CD4-positive, alpha-beta T cell treated with Interleukin-6 at 100 ng/mL for 8 hours (primary cell): Measurements from ENCODE around the gene RSRP1.

Experiments used
- DNase-seq: peaks from one replicate; pipeline ENCODE4 v3.0.0-alpha.2; 2020; ENCODE audit warnings: mixed read lengths, low spot score

The RSRP1 gene

DNA sequence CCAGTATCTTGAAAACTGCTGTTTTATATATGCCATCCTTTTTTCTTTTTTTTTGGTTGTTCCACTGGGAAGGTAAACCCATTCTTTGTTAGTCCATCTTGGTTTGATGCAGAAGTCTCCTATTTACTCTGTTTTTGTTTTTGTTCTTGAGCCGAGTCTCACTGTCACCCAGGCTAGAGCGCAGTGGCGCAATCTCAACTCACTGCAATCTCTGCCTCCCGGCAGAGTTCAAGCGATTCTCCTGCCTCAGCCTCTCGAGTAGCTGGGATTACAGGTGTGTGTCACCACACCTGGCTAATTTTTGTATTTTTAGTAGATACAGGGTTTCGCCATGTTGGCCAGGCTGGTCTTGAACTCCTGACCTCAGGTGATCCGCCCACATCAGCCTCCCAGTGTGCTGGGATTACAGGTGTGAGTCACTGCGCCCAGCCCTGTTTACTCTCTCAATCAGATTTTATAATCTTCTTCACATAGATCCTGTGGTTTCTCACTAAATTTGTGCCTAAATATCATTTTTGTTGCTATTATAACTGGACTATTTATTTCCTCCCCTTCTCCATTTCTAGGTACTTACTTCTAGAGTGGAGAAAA, 27.5 kb downstream of the RSRP1 start:
- DNase-seq = no peak

DNA sequence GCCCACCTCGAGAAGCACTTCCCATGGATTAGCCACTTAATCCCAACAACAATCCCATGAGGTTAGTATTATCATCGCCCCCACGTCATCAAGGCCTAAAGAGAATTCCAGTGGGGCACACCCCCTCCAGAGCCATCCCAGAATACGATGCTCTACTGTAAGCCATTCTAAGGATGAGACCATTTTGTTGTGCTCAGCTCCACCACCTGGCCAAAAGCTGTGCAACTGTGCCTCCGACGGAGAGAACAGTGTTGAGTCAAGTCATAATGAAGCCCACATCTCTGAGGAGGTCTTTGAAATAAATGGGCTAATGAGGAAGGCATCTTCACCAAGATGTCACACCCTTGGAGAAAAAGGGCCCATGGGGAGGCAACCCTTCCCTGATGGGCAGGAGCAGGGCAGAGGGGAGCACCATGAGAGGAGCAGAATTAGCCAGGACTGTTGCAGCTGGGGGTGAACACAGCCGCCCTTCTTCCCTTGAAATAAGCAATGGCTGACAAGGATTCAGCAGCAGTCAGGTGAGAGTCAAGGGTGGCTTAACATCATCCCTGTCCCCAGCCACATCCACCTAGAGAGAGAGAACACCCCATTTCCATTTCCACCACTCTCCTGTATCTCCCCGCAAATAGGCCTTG, 29.5 kb downstream of the RSRP1 start:
- no peak for DNase-seq

DNA sequence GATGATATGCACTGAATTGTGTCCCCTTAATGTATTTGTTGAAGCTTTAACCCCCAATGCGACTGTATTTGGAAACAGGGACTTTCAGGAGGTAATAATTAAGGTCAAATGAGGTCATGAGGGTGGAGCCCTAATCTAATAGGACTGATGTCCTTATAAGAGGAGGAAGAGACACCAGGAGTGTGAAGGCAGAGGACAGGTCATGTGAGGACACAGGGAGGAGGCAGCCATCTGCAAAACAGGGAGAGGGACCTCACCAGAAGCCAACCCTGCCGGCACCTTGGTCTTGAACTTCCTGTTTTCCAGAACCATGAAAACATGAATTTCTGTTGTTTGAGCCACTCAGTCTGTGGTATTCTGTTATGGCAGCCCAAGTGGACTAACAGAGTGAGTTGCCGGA, 30.2 kb downstream of the RSRP1 start:
- no peak for DNase-seq

DNA sequence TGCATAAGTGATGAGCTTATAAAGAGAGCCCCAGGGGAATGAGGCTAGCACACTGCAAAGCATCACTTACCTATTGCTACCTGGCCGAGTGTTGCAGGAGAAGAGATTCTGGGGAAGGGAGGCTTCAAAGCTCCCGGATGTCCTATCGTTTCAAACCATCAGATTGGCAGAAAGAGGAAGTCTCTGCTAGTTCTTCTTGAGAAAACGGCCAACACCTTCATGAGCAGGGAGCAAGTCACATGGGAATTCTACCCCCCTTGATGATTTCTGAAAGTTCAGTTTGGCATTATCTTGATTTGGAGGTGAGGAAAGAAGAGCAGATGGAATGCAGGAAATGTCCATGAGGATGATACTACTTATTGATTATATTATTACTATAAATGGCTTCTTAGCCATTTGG, 31.1 kb downstream of the RSRP1 start:
- no peak for DNase-seq

DNA sequence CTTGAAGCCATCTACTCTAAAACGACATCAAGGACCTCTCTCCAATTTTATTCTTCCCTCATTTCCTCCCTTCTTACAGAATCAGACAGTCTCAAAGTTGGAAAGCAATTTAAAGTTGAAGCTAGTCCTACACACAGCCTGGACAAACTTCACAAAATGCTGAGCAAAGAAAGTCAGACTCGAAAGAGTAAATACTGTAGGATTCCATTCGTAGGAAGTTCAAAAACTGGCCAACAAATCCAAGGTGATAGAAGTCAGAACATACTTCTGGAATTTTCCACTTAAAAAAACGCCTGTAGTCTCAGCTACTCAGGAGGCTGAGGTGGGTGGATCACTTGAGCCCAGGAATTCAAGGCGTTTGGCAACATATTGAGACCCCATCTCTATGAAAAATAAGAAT, 34.5 kb downstream of the RSRP1 start:
- DNase-seq = no peak

DNA sequence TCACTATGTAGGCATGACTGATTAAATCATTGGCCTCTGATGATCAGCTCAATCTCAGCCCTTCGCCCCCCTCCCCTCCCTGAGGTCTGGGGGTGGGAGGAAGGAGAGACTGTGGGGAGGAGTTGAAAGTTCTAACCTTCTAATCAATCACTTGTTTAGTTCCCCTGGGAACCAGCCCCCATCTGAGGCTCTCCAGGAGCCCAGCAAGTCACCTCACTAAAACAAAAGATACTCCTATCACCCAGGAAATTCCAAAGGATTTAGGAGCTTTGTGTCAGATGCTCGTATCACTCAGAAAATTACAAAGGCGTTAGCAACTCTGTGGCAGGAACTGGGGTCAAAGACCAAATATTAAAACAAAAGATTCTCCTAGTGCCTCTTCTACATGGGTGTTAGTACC, 36.5 kb downstream of the RSRP1 start:
- no peak for DNase-seq

DNA sequence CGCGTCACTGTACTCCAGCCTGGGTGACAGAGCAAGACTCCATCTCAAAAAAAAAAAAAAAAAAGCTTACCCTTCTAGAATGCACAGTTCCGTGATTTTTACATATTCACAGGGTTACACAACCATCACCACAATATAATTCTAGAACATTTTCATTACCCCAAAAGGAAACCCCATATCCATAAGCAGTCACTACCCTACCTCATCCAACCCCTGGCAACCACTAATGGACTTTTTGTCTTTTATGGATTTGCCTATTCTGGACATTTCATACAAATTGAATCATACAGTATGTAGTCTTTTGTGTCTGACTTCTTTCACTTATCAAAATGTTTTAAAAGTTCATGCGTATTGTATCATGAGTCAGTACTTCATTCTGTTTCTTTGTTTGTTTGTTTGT, 37.7 kb downstream of the RSRP1 start:
- DNase-seq = no peak

DNA sequence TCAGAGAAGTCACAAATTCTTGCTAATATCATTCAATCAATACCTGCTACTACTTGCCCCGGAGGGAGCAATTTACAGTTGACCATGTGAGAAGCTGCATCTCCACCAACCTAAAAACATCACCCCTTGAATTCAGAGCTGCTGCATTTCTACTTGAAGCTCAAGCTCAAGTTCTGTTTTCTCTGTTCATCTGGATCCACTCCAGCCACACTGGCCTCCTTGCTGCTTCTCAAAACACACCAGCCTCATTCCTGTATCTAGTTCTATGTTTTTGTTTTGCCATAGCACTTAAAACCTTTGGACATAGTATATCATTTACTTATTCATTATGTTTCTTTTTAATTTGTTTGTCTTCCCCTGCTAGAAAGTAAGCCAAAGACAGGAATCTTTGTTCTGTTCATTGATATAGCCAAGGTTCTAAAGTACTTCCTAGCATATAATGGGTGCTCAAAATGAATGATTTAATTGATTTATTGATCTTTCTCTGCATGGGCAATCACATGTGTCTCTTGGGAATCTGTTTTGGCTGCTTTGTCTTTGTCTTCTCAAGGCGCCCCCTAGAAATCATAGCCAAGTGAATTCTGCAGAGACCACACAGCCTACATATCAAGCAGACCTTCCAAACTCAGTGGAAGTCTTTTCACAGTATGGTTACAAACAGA, 38.6 kb downstream of the RSRP1 start:
- DNase-seq = no peak

DNA sequence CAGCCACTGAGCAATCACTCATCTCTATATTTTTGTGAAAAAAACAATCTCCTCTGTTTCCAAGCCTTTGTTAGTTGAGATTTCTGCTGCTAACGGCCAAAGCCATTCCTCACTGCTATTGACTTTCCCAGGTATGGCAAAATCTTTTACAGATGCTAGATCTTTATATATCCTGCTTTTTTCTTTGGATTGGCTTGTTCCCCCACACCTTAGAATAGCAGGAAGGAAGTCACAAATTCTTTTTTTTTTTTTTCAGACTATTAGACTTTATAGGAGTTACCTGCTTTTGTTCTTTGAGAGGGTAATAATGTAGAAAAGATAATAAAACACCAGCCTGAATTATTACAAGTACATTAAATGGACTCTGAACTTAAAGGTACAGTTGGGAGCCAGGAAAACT, 39.2 kb downstream of the RSRP1 start:
- no peak for DNase-seq

DNA sequence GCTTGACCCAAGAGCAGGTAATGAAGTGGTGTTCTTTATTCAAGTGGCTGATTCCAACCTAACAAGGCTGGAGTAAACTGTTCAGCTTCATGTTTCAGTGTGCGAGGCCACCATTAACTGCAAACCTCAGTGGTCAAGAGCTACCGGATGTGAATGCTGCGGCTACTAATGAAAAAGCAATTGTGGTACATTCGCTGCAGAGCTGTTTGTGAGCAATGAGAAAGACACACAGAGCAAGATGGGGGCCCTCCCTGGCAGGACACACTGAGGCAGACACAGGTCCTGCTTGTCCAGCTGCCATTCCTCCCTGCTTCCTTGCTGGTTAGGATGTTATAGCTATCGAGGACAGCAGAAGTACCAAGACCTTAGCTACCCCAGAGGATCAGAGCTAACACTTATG, 41.1 kb downstream of the RSRP1 start:
- no peak for DNase-seq

DNA sequence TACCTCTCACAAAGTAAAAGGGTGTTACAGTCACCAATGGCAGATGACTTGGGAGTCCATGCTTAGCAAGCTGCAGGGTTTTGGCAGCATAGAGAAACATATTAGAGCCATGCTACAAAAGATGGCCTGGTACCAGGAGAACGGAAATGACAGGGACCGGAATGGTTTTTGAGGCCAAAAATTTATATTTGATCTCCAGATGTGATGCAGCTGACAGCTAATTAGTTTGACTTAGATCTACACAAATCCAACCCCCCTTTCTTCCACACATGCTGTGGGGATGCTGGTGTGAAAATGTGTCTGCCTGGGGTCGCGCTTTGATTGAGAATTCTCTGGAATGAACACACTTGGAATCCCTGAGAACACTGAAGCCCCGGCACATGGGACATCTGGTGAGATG, 41.5 kb downstream of the RSRP1 start:
- DNase-seq = no peak

DNA sequence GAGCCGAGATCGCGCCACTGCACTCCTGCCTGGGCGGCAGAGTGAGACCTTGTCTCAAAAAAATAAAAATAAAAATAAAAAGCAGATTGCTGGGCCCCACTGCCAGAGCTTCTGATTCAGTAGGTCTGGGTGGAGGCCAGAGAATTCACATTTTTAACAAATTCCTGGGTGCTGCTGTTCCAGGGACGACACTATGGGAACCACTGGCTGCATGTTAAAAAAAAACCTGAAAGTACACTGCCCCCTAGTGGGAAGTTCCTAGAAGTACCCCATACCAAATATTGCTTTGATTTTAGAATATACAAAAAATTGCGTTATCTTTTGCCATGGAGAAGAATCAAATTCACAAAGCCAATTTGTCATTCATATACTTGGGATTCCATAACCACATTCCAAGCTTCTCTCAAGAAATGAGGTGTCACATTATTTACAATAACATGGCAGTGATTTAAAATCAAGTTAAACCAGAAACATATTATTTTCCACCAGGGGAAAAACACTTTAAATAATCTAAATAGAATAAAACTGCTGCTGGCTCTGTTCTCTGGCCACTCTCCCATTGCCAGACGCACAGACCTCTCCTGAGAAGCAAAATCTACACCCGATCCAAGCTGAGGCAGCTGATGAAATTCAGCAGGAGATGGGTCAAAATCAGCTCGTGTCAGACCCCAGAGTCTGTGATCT, 42.3 kb downstream of the RSRP1 start:
- peak; percentile 42 for DNase-seq

DNA sequence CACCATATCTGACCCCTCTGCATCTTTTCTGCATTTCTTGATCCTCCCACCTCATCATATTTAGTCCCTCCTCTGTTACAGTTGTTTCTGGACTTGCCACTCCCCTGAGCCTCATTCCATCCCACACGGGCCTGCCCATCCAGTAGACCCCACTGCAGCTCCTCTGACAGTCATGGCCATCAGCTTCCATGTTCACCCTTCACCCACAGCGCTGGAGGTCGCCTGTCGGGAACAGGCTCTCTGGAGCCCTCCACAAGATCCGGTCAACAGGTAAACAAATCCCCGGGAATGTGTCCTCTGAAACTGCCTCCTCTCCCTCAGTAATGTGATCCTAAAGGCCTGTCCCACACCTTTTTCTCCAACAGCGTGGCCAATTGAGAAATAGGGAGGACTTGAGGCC, 46.2 kb downstream of the RSRP1 start:
- no peak for DNase-seq

DNA sequence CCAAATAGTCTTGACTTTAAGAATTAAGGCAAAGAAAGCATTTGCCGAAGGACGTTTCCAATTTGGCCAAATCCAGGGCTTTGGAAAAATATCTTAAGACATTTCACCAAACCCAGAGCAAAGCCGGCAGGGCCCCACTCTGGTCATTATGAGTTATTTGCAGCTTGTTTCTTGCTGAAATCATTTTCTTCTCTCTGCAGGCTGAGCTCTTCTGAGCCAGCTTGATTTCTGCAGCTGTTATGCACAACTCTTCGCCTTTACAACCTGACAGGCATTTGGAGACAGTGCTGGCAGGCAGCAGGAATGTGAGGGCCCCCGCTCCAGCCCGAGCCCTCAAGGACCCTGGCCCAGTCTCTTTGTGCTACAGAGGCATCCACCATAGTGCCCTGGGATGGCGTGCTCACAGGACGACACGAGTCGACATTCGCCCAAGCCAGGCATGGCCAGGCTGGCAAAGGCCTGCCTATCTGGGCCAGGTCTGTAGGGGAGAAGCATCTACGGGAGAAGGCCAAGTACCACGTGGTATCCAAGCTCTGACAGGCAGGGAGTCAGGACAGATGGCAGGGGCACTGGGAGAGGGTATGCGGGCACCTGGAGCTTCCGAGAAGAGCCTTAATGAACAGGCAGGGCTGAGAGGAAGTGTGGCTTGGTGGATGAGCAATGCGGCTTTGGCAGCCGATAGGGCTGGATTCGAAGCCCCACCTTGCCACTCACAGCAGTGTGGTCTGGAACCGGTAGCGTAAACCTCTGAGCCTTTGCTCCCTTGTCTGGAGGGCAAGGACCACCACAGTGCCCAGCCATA, 47.2 kb downstream of the RSRP1 start:
- DNase-seq = no peak

DNA sequence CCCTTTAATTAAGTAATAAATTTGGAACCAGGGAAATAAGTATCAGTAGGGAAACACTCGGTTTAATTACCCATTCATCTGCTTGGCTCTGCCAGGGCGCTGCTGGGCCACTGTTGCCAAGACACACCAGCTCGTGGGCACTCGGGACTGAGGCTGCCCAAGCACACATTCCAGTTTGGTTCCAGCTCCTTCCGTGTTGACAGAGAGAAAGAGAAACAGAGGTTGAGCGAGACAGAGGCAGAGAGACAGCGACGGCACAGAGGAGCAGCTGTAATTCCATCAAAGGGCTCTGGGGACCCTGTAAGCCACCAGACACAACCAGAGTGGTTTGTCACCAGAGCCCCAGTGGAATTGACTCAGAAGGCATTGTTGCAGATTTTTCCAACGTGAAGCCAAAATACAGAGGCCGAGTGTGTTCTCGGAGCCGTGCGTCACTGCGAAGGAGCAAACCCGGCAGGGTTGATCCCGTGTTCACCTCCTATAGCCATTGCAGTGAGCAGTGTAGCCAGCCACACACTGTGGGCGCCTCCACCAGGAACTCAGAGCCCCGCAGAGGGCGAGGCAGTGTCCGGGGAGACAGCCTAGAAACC, 48.5 kb downstream of the RSRP1 start:
- DNase-seq = no peak

DNA sequence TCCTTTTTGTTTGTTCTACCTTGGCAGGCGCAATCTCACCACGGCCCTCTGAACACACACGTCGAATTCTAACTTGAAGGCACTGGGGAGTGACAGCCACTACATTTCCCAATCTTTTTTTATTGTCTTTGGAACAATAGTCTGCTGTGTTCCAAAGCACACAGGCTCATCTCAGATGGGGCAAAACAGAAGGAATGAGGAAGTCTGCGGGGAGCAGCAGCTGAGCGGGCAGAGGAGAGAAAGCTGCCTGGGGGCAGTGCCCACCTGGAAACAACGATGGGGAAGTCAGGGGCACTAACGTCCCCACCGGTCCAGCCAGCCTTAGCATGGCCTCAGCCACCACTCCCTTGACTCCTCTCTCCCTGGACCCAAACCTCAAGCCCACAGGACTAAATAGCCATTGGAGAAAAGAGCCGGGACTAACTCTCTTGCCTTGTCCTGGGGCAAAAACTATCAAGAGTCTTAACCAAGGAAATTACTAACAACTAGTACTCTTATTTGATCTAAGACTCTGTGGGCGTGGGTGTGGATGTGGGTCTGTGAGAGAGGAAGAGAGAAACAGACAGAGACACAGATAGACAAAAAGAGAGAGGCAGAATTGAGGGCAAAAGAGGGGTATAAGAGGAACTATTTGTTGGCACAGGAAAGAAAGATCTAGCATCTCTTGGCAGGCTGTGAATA, 49.1 kb downstream of the RSRP1 start:
- DNase-seq = no peak

DNA sequence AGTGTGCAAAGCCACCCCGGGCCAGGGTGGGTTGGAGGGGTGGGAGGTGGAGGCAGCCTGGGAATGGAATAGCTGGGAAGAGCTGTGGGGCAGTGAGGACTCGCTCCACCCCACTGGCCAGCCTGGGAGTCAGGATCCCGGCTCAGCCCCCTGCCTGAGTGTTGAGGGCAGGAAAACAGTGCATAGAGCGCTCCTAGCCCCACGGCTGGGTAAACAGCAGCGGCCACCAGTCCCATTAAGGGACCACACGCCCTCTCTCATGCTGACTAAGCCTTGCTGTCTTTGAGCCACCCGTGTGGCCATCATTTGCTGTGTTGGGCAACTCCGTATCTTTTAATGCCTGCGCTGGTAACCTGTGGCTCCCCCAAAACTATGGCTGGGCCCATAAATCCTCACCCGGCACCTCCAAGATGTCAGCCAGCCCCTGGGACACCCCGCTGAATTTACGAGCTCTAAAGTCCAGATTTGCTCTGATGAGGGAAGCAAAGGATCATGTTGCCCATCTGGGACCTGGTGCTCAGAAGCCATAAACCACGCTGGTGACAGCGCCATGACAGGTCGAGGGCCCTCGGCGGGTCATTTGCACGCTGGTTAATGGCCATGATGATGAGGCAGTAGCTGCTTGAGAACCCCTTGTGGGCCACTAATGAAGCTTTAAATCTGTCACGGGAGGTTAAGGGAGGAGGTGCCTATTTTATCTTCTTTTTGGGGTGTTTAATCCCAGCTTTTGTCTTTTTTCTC, 49.8 kb downstream of the RSRP1 start:
- DNase-seq = no peak

DNA sequence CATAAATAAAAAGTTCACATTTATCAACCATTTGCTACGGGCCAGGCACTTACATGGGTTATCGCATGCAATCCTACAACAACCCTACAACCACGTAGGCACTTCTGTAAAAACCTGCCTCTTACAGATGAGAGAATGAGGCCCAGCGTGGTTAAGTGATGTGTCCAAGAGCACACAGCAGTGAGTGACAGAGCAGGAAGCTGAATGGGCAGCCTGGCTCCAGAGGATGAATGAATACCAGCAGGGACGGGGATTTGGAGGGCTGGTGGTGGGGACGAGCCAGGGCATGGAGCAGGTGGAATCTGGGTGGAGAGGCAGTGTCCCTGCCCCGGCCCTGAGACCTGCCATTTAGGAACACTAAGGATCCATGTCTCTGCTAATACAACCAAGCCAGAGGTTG, 50.4 kb downstream of the RSRP1 start:
- no peak for DNase-seq

DNA sequence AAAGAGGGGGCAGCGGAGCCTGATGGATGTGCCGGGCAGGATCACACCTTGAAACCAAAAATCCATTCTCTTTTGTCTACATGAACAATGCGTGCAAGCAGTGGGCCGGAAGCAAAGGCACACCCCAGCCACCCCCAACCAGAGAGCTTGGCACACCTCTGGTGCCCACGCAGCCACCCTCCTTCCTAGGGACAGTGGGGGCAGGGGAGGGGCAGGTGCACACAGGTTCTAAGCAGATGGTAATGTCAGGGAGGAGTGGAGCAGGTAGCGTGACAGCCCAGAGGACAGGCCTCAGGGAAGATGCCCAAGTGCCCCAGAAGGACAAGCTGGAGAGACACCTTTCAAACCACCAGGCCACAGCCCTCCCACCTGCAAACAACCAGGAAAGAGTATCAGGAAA, 51.4 kb downstream of the RSRP1 start:
- DNase-seq = no peak

DNA sequence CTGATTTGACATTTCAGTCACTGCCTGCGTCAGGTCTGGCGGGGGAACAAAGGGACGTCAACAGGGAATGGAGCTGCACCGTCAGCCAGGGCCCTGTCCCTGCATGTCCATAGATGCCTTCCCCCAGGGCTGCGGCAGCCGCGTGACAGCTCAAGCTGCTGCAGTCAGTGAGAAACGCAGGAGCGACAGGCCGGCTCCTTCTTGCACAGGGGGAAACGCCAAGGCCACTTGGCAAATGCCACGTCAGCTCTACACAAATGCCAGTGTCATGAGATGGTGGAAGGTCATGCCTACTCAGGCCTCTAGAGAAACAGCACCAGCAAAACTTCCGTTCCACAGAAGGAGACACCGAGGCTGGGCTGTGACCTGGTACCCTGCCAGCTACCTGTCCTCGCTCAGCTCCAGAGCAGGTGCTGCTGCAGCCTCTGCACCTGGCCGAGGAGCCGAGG, 52.7 kb downstream of the RSRP1 start:
- no peak for DNase-seq

DNA sequence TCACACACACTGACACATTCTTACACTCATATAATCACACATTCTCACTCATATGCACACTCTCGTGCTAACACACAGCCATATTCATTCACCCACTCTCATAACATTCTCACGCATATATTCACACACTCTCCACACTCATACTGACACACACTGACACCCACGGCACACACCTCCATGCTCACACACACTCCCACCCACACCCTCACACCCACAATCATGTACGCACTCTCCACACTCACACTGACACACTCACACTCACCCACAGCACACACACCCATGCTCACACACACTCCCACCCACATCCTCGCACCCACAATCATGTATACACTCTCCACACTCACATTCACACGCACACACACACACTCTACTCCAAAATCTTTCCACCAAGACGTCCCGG, 53.2 kb downstream of the RSRP1 start:
- DNase-seq = no peak
